Stomach smooth muscle (tissue), 2 donors: ENCODE measurements around the gene CITED1.
A peak's percentile ranks its signal among the peaks of the same experiment; 100 is the strongest.

Experiments used
- H3K27ac ChIP-seq: one replicate; pipeline ENCODE4 v1.7.0; 2013; ENCODE audit warnings: mild to moderate bottlenecking, low read length, inconsistent platforms
- H3K27me3 ChIP-seq, 2 donors: one replicate each; pipeline ENCODE4 v1.7.0; 2013; ENCODE audit warnings: low read length in 2 of 2; ENCODE audit not compliant: insufficient read depth in 2 of 2, control insufficient read depth in 1 of 2
- H3K36me3 ChIP-seq, 2 donors: one replicate each; pipeline ENCODE4 v1.7.0; 2013; ENCODE audit warnings: low read length in 2 of 2; ENCODE audit not compliant: control insufficient read depth in 2 of 2, insufficient read depth in 2 of 2
- H3K4me1 ChIP-seq: one replicate; pipeline ENCODE4 v1.7.0; 2013; ENCODE audit warnings: low read length; ENCODE audit not compliant: control insufficient read depth, insufficient read depth
- H3K4me3 ChIP-seq, 2 donors: one replicate each; pipeline ENCODE4 v1.7.0; 2013; ENCODE audit warnings: low read length in 2 of 2
- H3K9ac ChIP-seq, 2 donors: one replicate each; pipeline ENCODE4 v1.7.0; 2013; ENCODE audit warnings: low read length in 2 of 2, mild to moderate bottlenecking in 1 of 2
- H3K9me3 ChIP-seq, 2 donors: one replicate each; pipeline ENCODE4 v1.7.0; 2013; ENCODE audit warnings: low read length in 2 of 2; ENCODE audit not compliant: control insufficient read depth in 2 of 2
- donor health status: healthy.
- donor health status: Pancreatic carcinoma.

Gene CITED1

DNA sequence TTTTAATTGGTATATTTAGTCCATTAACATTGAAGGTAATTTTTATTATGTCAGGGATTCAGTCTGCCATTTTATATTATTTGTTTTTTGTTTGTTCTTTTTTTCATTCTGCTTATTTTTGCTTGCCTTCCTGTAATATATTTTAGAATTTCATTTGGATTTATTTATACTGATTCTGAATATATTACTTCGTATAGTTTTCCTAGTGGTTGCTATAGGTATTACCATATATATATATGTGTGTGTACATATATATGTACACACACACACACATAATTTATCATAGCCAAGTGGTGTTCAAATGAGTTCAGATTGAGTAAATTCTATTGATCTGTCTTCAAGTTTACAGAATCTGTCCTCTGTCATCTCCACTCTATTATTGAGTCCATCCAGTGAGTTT is 11.2 kb downstream of the CITED1 start:
- Histone ChIP-seq H3K4me3 (no peak overlapping the region), H3K27ac (no peak overlapping the region), H3K4me1 (no peaks in the 10 kb centered on the region), H3K9me3 (no peaks in the 10 kb centered on the region), H3K9ac (no peak overlapping the region), H3K27me3 (peaks cover 0 to 20% of the 10 kb centered on the region in 2 donors), H3K36me3 (no peaks in the 10 kb centered on the region)

DNA sequence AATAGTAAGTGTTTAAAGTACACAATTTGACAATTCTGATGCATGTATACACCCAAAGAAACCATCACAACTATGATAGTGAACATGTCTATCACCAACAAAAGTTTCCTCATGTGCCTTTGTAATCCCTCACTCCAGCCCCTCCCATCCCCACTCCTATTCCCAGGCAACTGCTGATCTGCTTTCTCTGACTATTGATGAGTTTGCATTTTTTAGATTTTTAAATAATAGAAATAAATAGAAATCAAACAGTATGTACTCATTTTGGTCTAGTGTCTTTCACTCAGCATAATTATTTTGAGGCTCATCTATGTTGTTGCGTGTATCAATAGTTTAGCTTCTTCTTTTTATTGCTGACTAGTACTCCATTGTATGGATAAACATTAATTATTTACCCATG is 23.4 kb downstream of the CITED1 start:
- peaks cover 0 to 3% of the 10 kb centered on the region in 2 donors for H3K27me3 ChIP-seq
- H3K4me1 ChIP-seq: peaks cover 1% of the 10 kb centered on the region
- H3K27ac ChIP-seq: no peak overlapping the region
- no peaks in the 10 kb centered on the region for H3K9me3 ChIP-seq
- no peaks in the 10 kb centered on the region for H3K36me3 ChIP-seq
- H3K9ac ChIP-seq: no peak overlapping the region
- no peak overlapping the region for H3K4me3 ChIP-seq

DNA sequence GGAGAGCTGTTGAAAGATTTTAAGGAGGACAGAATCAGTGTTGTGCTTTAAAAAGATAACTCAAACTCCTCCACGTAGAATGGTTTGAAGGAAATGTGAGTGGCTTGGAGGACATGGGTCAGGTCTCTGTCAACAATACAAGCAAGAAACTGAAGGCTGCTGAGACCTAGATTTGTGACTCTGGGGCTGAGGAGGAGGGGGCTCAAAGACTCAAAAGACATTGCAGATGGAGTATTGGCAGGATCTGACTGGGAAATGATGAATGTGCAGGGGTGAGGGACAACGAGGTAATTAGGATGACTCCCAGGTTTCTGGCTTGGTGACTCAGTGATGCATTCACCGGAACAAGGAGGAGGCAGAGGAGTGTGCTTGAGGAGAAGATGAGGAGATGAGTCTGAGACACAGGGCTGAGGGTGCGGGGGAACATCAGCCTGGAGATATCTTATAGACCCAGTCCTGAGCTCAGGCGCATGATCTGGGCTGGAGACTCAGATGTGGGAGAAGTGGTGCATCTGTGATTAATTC is 25.3 kb downstream of the CITED1 start:
- no peaks in the 10 kb centered on the region for H3K9me3 ChIP-seq
- peaks cover 0 to 3% of the 10 kb centered on the region in 2 donors for H3K27me3 ChIP-seq
- H3K36me3 ChIP-seq: peaks cover 2 to 4% of the 10 kb centered on the region in 2 donors
- H3K9ac ChIP-seq: no peak overlapping the region
- H3K4me1 ChIP-seq: peaks cover 7% of the 10 kb centered on the region
- H3K4me3 ChIP-seq: no peak overlapping the region
- H3K27ac ChIP-seq: no peak overlapping the region

DNA sequence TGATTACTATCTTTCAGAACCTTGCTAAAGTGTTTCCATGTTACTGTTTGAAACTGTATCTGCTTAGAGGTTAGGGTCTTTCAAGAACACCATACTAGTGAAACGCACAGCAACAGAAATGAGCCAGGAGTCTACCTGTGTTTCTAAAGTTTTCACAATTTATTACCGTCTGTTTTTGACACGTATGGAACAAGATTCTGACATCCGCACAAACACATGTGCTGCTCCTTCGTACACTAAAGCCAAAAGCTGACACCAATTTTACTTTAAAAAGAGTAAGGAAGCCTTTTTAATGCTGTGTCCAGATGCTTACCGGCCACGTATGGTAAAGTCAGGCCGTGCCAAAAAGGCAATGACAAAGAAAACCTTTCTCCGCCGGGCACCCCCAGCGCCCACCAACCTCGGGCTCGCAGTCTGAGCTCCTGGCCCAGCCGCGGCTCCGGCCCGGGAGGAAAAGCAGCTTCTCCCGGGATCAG is 29.2 kb downstream of the CITED1 start:
- H3K4me3 ChIP-seq: peak overlapping the region; percentile 82 to 89
- peaks cover 0 to 3% of the 10 kb centered on the region in 2 donors for H3K27me3 ChIP-seq
- H3K36me3 ChIP-seq: peaks cover 28 to 38% of the 10 kb centered on the region in 2 donors
- H3K4me1 ChIP-seq: peaks cover 12% of the 10 kb centered on the region
- peak overlapping the region; percentile 78 for H3K27ac ChIP-seq
- no peaks in the 10 kb centered on the region for H3K9me3 ChIP-seq
- peak overlapping the region; percentile 92 to 96 for H3K9ac ChIP-seq

DNA sequence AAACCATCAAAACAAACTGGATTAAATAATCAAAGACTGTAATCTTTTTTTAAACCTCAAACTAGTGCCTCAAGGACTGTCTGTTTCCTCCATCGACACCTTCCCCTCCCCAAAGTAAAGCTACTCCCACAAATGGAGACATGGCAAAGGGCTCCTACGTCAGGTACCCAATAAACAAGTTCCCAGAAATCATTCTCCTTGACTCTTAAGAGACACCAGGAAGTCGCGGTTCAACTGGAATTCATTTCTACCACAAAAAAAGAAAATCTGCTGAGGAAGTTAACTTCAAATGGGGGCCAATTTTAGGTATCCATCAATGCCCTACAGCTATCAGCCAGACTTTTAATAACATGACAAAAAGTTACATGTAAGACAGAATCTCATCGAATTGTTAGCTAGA is 31.2 kb downstream of the CITED1 start:
- peaks cover 15% of the 10 kb centered on the region for H3K4me1 ChIP-seq
- H3K27ac ChIP-seq: no peak overlapping the region
- peaks cover 28 to 45% of the 10 kb centered on the region in 2 donors for H3K36me3 ChIP-seq
- H3K4me3 ChIP-seq: no peak overlapping the region
- peak overlapping the region in 1 of 2 donors; percentile 72 for H3K9ac ChIP-seq
- H3K9me3 ChIP-seq: no peaks in the 10 kb centered on the region
- peaks cover 0 to 3% of the 10 kb centered on the region in 2 donors for H3K27me3 ChIP-seq

DNA sequence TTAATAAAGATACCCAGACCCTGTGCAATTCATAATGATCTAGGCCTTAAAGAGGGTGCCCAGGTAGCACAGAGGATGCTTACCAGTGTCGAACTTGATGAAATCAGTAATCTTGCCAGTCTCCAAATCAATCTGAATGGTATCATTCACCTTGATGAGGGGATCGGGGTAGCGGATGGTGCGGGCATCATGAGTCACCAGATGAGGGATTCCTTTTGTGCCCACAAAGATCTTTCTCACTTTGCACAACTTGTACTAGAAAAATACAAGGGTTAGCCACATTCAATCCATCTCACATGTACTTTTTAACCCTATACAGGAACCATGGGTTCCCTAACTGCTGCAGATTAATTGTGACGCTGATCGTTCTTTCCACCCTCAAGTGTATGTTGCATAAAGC is 32.0 kb downstream of the CITED1 start:
- Histone ChIP-seq H3K36me3 (peaks cover 28 to 48% of the 10 kb centered on the region in 2 donors), H3K4me1 (peaks cover 15% of the 10 kb centered on the region), H3K9ac (no peak overlapping the region), H3K4me3 (no peak overlapping the region), H3K27ac (no peak overlapping the region), H3K27me3 (peaks cover 0 to 3% of the 10 kb centered on the region in 2 donors), H3K9me3 (no peaks in the 10 kb centered on the region)

DNA sequence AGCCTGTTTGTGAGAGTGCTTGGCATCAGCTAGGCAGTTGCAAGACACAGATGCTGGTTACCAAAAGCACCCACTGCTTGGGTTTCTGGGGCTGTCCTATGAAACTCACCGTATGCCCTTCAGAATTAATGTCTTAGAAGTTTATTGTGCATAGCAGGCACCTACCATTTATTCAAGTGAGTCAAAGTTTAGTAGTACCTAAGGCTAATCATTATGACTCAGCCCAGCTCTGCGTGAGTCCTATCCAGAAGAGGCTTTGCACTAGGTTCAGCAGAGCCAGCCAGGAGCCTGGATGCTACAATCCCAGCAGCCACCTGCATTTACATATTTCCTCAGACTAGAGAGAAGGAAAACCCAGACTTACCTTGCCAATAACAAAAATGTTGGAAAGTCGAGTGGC is 32.8 kb downstream of the CITED1 start:
- no peak overlapping the region for H3K27ac ChIP-seq
- no peak overlapping the region for H3K4me3 ChIP-seq
- no peak overlapping the region for H3K9ac ChIP-seq
- peaks cover 15% of the 10 kb centered on the region for H3K4me1 ChIP-seq
- peaks cover 28 to 53% of the 10 kb centered on the region in 2 donors for H3K36me3 ChIP-seq
- H3K9me3 ChIP-seq: no peaks in the 10 kb centered on the region
- no peaks in the 10 kb centered on the region for H3K27me3 ChIP-seq

DNA sequence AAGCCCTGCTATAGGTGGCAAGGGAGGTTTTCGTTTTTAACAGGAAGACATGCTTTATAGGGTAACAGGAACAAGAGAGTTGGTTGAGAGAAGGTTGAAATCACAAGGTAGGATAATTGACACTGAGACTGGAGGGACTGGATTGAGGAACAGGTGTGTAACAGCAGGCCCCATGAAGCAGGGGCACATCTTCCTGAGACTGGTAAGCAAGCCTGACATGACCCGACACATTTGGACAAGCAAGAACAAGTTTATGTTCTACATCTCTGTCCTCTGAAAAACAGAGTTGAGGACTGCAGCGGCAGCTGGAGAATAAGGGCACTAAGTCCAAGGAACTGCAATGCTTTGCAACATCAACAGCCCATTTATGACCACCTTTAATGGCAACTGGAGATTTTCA is 33.9 kb downstream of the CITED1 start:
- no peak overlapping the region for H3K9ac ChIP-seq
- peaks cover 10% of the 10 kb centered on the region for H3K4me1 ChIP-seq
- H3K9me3 ChIP-seq: no peaks in the 10 kb centered on the region
- peaks cover 28 to 55% of the 10 kb centered on the region in 2 donors for H3K36me3 ChIP-seq
- no peak overlapping the region for H3K4me3 ChIP-seq
- no peaks in the 10 kb centered on the region for H3K27me3 ChIP-seq
- no peak overlapping the region for H3K27ac ChIP-seq

DNA sequence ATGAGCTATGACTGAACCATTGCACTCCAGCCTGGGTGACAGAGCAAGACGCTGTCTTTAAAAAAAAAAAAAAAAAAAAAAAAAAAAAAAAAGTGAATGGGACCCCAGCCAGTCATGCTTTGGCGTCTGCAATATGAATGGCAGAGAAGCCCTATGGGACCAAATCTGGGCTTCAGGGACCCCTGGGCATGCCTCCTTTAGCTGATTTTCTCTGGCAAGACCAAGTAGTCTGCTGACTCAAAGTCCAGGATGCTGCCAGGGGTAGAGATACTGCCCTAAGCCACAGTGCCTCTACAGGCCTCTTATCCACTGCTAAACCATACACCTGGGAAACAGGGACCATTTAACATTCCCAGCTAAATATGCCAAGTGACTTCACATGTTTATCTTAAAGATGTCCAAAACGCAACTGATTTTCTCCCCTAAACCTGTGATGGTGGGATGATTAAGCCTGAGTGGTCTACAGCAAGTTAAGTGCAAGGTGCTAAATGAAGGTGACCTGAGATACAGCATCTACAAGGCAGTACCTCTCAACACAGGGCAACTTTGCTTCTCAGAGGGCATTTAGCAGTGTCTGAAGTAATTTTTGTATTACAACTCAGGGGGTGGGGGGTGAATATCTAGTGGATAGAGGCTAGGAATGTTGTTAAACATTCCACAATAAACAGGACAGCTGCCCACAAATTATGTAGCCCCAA is 34.5 kb downstream of the CITED1 start:
- no peak overlapping the region for H3K27ac ChIP-seq
- H3K9me3 ChIP-seq: no peaks in the 10 kb centered on the region
- H3K36me3 ChIP-seq: peaks cover 28 to 55% of the 10 kb centered on the region in 2 donors
- H3K9ac ChIP-seq: no peak overlapping the region
- H3K27me3 ChIP-seq: no peaks in the 10 kb centered on the region
- no peak overlapping the region for H3K4me3 ChIP-seq
- H3K4me1 ChIP-seq: peaks cover 10% of the 10 kb centered on the region

DNA sequence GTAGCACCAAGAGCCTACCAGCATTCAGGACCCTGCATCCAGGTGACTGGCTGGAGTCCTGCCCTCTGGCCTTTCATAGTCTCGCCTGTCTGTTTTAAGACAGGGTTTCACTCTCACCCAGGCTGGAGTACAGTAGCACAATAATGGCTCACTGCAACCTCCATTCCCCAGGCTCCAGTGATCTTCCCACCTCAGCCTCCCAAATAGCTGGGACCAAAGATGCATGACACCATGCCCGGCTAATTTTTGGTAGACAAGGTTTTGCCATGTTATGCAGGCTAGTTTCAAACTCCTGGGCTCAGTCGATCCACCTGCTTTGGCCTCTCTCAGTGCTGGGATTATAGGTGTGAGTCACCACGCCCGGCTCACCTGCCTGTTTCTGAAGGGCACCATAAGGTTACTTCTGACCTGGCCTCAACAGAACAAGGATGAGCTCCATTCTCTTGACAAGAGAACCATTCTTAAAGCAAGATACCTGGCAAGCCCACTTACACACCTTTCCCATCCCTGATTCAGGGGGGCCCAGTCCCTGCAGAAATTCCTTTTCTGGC is 35.3 kb downstream of the CITED1 start:
- Histone ChIP-seq H3K27ac (no peak overlapping the region), H3K4me3 (no peak overlapping the region), H3K36me3 (peaks cover 24 to 53% of the 10 kb centered on the region in 2 donors)

More for the DNA sequence above, 35.3 kb downstream of the CITED1 start:
- Histone ChIP-seq H3K4me1 (peaks cover 7% of the 10 kb centered on the region), H3K9me3 (no peaks in the 10 kb centered on the region), H3K27me3 (no peaks in the 10 kb centered on the region), H3K9ac (no peak overlapping the region)
